Left lobe of liver (tissue), 2 donors: Measurements from ENCODE around the gene PRMT3. TPM values are rescaled to one million over a fixed set of nuclear protein-coding genes. Genes with fewer than 3 reads are reported as not detected.
"Not testable (repeated sequence)": the region's sequence is repeated elsewhere in the genome, so short reads cannot be mapped to it uniquely, and the experiment has no call there.

Experiments
- ATAC-seq: fragments of 200-7000 bp; cut with Tn5 transposase; one replicate; pipeline ENCODE4 v1.9.1; 2020; ENCODE audit warnings: mild to moderate bottlenecking, moderate library complexity
- DNase-seq: peaks from one replicate; pipeline ENCODE4 v3.0.0-alpha.2; 2020; ENCODE audit warnings: low spot score
- total RNA-seq: library from RNA; stranded (reverse); gene quantifications from one replicate; pipeline ENCODE4 v1.2.1, GENCODE V29; 2021
- donor health status: DM: no; HTN: no; CAD: no; lungs with moderate emphysema.
- donor health status: DM: no; HTN: yes; CAD: no.

PRMT3 gene
- total RNA-seq, 1 donor from 2014 or later: 4.1 TPM

GRCh38 chr11:20453657-20454316, 66.3 kb downstream of the PRMT3 start:
- ATAC-seq (no peak), DNase-seq (no peak)

GRCh38 chr11:20457001-20457799, 69.7 kb downstream of the PRMT3 start:
- DNase-seq (no peak), ATAC-seq (no peak)

DNA sequence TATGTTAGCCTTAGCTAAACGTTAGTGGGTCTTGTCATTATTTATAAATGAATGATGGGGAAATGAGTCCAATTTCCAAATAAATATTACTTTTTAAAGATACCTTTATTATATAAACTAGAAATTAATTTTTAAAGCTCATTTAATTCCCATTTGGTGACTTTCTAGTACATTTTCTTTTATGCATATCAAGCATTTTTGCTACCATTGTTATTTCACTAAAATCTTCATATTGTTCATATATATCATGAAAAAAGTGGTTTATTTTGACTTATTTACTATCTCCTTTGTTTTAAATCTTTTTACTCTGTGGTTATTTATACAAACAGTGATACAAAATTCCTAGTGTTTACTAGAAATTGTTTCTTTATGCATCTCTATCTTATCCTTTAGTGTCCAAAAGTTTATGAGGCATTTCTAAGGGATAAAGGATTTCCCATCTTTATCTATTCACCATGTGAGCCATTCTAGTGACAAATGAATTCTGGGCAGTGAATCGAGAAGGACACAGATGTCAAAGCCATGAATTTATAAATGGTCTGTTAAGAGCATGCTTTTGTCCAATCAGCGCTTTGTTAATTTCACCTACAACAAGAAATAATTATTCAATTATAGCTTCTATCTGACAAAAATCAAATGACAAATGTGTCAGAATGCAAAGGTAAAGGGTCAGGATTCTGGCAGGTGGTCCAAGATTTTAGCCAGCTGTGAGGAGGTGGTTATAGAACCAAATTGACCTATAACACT, 70.6 kb downstream of the PRMT3 start:
- DNase-seq (no peak), ATAC-seq (no peak)

DNA sequence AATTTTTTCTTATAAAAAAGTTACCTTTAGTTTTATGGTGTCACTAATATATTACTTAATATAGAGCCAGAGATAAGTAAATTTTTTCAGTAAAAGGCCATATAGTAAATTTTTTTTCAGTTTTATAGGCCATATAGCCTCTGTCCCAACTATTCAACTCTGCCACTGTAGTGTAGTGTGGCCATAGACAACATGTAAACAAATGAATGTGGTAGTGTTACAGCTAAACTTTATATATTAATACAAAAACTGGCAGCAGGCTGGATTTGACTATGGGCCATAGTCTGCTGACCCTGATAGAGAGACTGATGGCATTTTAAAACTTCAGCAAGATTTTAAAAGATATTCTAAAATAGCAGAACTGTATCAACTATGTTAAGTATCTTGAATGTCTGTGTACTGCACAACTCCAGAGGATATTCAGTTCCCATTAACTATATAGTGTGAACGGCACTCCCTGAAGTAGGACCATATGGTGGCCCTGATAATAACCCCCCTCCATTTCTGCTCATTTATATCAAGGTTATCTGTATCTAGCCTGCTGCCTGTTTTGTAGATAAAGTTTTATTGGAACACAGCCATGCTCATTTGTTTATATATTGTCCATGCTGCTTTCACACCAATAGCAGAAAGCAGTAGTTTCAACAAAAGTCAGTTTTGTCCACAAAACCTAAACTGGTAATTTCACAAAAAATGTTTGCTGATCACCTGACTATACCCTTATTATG, 71.6 kb downstream of the PRMT3 start:
- DNase-seq (no peak), ATAC-seq (no peak)

DNA sequence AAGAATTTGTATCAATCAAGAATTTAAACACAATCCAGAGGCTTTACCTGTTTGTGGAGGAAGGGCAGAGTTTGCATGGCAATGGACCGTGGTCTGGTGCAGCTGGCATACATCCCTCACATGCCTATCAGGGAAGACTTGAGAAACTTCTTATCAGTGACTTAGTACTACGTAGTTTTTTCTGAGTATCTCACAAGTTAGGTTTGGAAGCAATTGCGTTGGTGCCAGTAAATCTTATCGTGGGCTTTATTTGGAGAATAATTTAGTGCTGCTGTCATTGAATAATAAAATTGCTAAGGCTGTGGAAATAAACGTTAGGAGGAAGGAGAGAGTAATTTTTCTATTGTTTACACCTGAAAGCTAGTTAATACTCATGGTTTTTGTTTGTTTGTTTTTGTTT, 72.3 kb downstream of the PRMT3 start:
- ATAC-seq: no peak
- DNase-seq: no peak

DNA sequence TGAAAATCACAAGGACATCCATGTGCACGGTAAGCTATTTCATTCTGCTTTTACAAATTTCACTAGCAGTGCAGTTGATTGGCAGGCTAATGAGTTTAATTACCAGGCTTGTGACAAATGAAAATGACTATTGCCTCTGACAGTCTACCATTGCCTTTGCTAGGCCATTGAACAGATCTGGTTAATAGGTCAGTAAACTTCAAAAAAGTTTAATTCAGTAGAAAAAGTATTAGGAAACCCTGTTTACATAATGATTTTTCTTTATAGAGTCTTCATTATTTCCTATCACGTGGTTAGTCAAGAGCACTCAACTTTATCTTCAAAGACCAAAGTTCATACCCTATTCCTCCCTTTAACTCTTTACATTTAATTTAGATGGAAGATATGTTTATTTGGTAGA, 77.0 kb downstream of the PRMT3 start:
- no peak for DNase-seq
- ATAC-seq: peak; percentile 57

DNA sequence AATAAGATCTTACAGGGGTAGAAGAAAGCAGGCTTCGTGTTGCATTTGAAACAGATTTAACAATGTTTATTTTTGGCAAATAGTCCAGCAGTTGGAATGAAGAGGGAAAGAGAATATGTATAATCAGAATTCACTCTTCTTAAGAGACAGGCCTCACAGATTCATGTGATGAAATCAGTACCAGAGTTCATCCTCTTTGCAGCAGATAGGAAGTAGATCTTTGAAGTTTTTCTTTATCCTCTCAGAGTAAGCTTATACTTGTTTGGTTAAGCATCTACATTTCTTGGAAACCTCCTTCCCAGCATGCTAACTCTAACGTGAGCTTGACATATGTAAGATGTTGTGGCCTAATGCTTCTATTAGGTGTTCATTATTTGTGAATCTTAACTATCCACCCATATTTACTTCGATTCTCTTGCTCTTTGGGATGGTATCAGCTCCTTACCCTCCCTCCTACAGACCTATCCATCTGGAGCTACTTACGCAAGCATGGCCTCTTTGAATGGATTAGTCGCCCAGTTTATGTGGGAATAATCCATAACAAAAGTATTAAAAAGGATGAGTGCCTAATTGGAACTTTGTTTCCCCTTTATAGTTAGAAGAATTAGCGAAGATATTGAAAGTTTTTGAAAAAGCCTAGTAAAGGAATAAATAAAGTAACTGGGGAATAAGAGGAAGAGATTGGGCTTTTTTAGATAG, 80.1 kb downstream of the PRMT3 start:
- ATAC-seq: no peak
- no peak for DNase-seq

- no peak for DNase-seq
- no peak for ATAC-seq
Observed at GRCh38 chr11:20470348-20470747, 82.8 kb downstream of the PRMT3 start.

DNA sequence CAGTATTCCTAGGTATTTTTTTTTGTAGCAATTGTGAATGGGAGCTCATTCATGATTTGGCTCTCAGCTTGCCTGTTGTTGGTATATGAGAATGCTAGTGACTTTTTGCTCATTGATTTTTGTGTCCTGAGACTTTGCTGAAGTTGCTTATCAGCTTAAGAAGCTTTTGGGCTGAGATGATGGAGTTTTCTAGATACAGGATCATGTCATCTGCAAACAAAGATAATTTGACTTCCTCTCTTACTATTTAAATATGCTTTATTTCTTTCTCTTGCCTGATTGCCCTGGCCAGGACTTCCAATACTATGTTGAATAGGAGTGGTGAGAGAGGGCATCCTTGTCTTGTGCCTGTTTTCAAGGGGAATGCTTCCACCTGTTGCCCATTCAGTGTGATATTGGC, 84.4 kb downstream of the PRMT3 start:
- DNase-seq, ATAC-seq: not testable (repeated sequence)

DNA sequence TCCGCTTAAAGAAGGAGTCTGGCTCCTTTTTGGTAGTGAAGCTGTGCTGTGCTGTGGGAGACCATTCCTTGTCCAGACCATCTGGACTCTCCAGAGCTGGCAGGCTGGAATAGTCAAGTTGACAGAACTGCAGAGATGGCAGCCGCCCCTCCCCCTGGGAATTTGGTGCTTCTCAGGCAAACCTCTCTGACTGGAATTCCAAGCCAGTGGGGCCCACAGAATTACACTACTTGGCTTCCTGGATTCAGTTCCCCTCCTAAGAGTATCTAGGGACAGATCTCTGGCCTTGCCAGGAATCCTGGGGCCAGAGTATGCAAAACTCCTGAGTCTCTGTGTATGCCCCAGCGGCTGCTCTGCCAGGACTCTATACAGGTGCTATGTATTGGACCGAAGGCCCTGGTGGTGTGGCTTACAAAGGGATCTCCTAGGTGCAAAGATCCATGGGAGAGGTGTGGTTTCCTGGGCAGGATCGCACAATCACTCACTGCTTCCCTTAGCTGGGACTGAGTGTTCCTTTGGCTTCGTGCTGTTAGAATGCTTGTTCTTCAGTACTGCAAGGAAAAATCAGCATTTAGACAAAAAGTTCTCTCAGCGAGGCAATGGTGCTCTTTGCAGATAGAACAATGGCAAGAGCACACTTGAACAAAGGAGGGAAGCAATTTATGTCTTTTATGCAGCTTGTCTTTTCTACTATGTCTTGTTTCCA, 86.8 kb downstream of the PRMT3 start:
- ATAC-seq (peak; percentile 15), DNase-seq (no peak)

DNA sequence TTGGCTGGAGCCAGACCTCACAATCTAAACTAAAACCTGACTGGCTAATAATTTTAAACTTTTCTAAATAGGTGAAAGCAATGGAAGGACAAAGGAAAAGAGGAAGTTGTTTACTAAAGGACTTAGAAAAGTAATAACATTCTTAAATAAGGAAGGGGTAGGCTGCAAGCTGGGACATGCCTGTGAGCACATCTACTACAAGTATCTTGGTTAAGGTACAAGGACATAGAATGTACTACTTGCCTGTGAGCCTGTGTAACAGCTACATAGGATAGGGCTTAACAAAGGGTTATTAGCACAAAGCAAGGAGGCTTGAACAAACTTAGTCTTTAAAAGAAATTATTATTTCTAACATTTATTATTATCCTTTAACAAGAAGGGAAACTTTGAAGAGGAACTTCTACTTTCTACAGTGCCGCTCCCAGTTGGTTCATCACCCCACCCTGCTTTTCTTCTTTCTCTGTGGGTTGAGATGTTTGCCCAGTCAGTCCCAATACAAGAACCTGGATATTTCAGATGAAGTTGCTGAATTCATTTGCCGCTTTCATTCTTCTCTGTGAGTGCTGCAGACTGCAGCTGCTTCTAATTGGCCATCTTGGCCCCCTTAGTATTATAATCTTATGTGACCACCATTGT, 87.5 kb downstream of the PRMT3 start:
- DNase-seq (no peak), ATAC-seq (no peak)

DNA sequence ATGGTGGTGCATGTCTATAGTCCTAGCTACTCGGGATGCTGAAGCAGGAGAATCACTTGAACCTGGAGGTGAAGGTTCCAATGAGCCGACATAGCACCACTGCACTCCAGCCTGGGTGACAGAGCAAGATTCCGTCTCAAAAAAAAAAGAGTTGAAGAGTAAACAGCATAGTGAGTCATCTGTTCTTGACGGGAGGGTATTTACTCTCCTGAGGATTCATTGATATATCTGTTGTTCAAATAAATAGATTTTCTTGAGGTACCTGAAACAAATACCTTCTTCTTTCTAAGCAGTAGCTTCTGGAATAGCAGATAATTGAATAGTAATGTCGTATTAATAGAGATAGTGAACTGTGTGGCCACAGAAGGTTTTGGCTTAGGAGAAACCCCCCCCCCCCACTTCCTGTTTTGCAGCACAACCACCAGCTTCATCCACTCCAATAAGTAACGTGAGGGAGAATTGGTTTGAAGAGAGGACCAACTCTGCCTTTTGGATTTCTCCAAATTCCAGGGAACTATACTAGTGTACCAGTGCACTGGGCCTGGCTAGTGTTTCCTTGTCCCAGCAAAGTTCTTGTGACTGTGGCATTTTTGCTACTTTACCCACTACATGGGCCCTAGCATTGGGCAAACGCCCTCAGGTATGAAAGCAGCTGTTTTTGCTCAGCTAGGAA, 90.0 kb downstream of the PRMT3 start:
- ATAC-seq (no peak), DNase-seq (no peak)

DNA sequence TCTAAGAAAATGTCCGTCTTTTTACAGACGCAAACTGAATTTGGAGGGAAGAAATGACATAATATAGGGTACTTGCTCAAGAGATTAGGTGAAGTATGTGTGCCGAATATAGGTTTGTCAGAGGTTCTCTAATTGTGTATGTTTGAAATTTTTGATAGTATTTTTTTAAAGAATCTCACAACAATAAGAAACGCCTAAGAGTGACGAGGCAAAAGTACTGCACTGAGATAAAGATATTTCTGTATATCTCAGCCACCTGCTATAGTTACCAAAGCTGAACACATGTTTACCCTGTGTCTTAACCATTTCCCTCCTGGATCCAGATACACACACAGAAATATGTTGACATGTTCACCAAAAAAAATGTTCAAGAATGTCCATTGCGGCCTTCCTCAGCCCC, 92.0 kb downstream of the PRMT3 start:
- no peak for DNase-seq
- ATAC-seq: no peak

- ATAC-seq: no peak
- no peak for DNase-seq
Observed at GRCh38 chr11:20483931-20484330, 96.4 kb downstream of the PRMT3 start.

GRCh38 chr11:20484416-20484815, 96.9 kb downstream of the PRMT3 start:
- ATAC-seq, DNase-seq: not testable (repeated sequence)

- no peak for ATAC-seq
- DNase-seq: no peak
Observed at GRCh38 chr11:20488352-20488751, 100.8 kb downstream of the PRMT3 start.

- no peak for DNase-seq
- no peak for ATAC-seq
Observed at GRCh38 chr11:20489948-20490347, 102.4 kb downstream of the PRMT3 start.

DNA sequence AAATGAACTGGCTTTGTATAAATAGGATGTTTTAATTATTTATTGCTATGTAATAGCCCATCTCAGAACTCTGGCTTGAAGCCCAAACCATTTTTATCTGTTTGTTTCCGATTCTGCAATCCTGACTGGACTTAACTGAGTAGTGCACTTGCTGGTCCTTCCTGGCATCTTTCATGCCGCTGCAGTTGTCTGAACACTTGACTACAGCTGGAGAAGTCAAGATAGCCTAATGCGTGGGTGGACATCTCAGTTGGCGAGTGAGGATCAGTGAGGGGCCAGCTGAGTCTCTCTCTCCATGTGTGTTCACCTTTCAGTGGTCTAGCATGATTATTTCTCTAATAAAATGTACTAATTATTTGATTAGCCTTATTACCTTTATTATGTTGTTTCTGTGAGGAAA, 105.8 kb downstream of the PRMT3 start:
- peak; percentile 77 for ATAC-seq
- DNase-seq: no peak
